Heart left ventricle (tissue), 16 donors: Measurements from ENCODE around the gene ERI3. TPM values are rescaled to one million over a fixed set of nuclear protein-coding genes. Genes with fewer than 3 reads are reported as not detected.

Source experiments
- ATAC-seq, 4 donors: fragments of 200-7000 bp; cut with Tn5 transposase; one replicate each; pipeline ENCODE4 v1.9.1; 2020 to 2022; ENCODE audit warnings: moderate library complexity in 4 of 4, mild to moderate bottlenecking in 3 of 4, moderate number of reproducible peaks in 1 of 4
- DNase-seq, 5 donors: peaks; one replicate each; pipeline ENCODE4 v3.0.0-alpha.2; 2020
- H3K27ac ChIP-seq, 12 donors: fragments of 200-600 bp; sonication (generic) in 4 of 12; one replicate each; pipeline versions ENCODE4 v1.5.0 to v1.8.0; 2016 to 2022; ENCODE audit warnings: mild to moderate bottlenecking in 2 of 12
- H3K27me3 ChIP-seq, 9 donors: fragments of 200-600 bp; sonication (generic) in 2 of 9; one replicate each; pipeline versions ENCODE4 v1.5.1 to v1.8.0; 2016 to 2022; ENCODE audit warnings: mild to moderate bottlenecking in 3 of 9
- H3K36me3 ChIP-seq, 9 donors: fragments of 200-600 bp; sonication (generic) in 2 of 9; one replicate each; pipeline versions ENCODE4 v1.5.0 to v1.8.0; 2018 to 2022; ENCODE audit warnings: mild to moderate bottlenecking in 2 of 9
- H3K4me1 ChIP-seq, 12 donors: fragments of 200-600 bp; sonication (generic) in 4 of 12; one replicate each; pipeline versions ENCODE4 v1.5.0 to v1.8.0; 2016 to 2022; ENCODE audit warnings: mild to moderate bottlenecking in 3 of 12
- H3K4me3 ChIP-seq, 12 donors: fragments of 200-600 bp; sonication (generic) in 4 of 12; one replicate each; pipeline versions ENCODE4 v1.5.0 to v1.8.0; 2017 to 2022; ENCODE audit warnings: mild to moderate bottlenecking in 9 of 12, moderate library complexity in 4 of 12
- H3K9me3 ChIP-seq, 12 donors: fragments of 200-600 bp; sonication (generic) in 4 of 12; one replicate each; pipeline versions ENCODE4 v1.5.0 to v1.8.0; 2016 to 2022; ENCODE audit warnings: mild to moderate bottlenecking in 1 of 12
- CTCF ChIP-seq, 12 donors: fragments of 200-600 bp; sonication (generic) in 4 of 12; IDR thresholded peaks; one replicate each; pipeline versions ENCODE4 v1.5.0 to v1.8.0; 2018 to 2022; ENCODE audit warnings: antibody characterized with exemption in 12 of 12, mild to moderate bottlenecking in 5 of 12
- POLR2A ChIP-seq, 2 donors: fragments of 450-650 bp; IDR thresholded peaks; one replicate each; pipeline ENCODE4 v1.6.1; 2017; ENCODE audit warnings: antibody characterized with exemption in 2 of 2, mild to moderate bottlenecking in 2 of 2, moderate library complexity in 2 of 2
- WGBS, 4 donors: extraction: QIAGEN DNeasy Blood & Tissue Kit in 2 of 4; methylation state at CpG; one replicate each; pipeline versions ENCODE4 v1.1.5 to v1.1.7; 2013 to 2018; 5-methylcytosine and 5-hydroxymethylcytosine counted together
- intact Hi-C, 10 donors: fragments of 100-400 bp; cut with DNase I; formaldehyde crosslinking; loops; one replicate each; pipeline versions ENCODE4 v1.11.1 to v1.14.2; 2022
- polyA plus RNA-seq, 2 donors: library from polyadenylated mRNA; stranded (reverse); fragments of 200-250 nt; gene quantifications; one replicate each; pipeline ENCODE4 v1.2.3, GENCODE V29; 2013
- total RNA-seq, 9 donors: library from RNA; depleted of rRNA in 2 of 9; stranded (reverse); fragments of >200 nt in 2 of 9; fragmentation: NEBNext Ultra II Directional in 3 of 9; extraction: Animal tissue kit (Norgen Biotek cat#: 25700) in 3 of 9; gene quantifications; one replicate each; pipeline versions ENCODE4 v1.1.0 to v1.2.4, GENCODE V29; 2016 to 2023
- donor health status: ischemic (EF 13 %, LVEDD 7.1; RV severe dilation, severe dysfunction).
- donor health status: healthy with polysubstance abuse.
- donor health status: DM: no; HTN: yes; CAD: no.
- donor health status: DM: no; HTN: no; CAD: no.
- donor health status: ischemic (EF 25% LVEDD 6.9; RV normal size, moderate dysfunction).
- donor health status: ischemic (EF 25% LVEDD 5.7; RV mildly dilated, moderate dysfunction).
- donor health status: healthy.
- donor health status: DM: yes; HTN: yes; CAD: no.
- donor health status: ischemic (EF 35%, LVEDD 5.7; RV mildly dilated, moderate dysfunction).
- donor health status: nonischemic (EF 11% LVEDD 7.7; RV severe dilation, severe dysfunction).
- donor health status: DM: yes; HTN: yes; CAD: no.
- donor health status: PGD.
- donor health status: ischemic (EF 29% LVEDD 5.4; RV normal size, mild dysfunction).
- donor health status: nonischemic (EF 23%, LVEDD 6.1; RV moderate dilation, normal function).

ERI3 gene
- total and polyA plus RNA-seq, 11 donors = 29.8 to 68.9 (median 48.0) TPM

GRCh38 chr1:44346184-44346583 is 8.9 kb downstream of the ERI3 start:
- H3K4me1 ChIP-seq = peaks cover 0 to 21% (median 0%) of the 10 kb centered on the region in 12 donors
- no peak overlapping the region for H3K27ac ChIP-seq
- no peaks in the 10 kb centered on the region for H3K27me3 ChIP-seq
- 74 to 89% (median 83%) methylated on average over 2 of the region's 2 CpGs for WGBS, 4 donors
- H3K4me3 ChIP-seq = no peak overlapping the region
- ATAC-seq = no peak
- DNase-seq = no peak
- TF ChIP-seq CTCF (IDR thresholded peaks at IDR 0.05) (no peak), POLR2A (IDR thresholded peaks at IDR 0.05) (no peak)
- intact Hi-C loops = no loop called here
- H3K9me3 ChIP-seq = no peaks in the 10 kb centered on the region
- H3K36me3 ChIP-seq = peaks cover 0 to 4% (median 0%) of the 10 kb centered on the region in 9 donors

- Histone ChIP-seq H3K27me3 (no peaks in the 10 kb centered on the region), H3K36me3 (peaks cover 0 to 4% (median 0%) of the 10 kb centered on the region in 9 donors), H3K4me1 (peaks cover 0 to 21% (median 0%) of the 10 kb centered on the region in 12 donors), H3K27ac (no peak overlapping the region), H3K9me3 (no peaks in the 10 kb centered on the region), H3K4me3 (no peak overlapping the region)
- DNase-seq (no peak), ATAC-seq (no peak)
- TF ChIP-seq CTCF (IDR thresholded peaks at IDR 0.05) = no peak
- TF ChIP-seq POLR2A (IDR thresholded peaks at IDR 0.05) = no peak
- intact Hi-C loops = no loop called here
Measured at GRCh38 chr1:44345187-44345775, 9.8 kb downstream of the ERI3 start.

- 83 to 85% (median 83%) methylated on average over 4 of the region's 4 CpGs for whole genome bisulfite sequencing, 4 donors
- H3K9me3 ChIP-seq = no peaks in the 10 kb centered on the region
- H3K4me1 ChIP-seq = no peaks in the 10 kb centered on the region
- intact Hi-C loops = no loop called here
- H3K27me3 ChIP-seq = no peaks in the 10 kb centered on the region
- DNase-seq = no peak
- no peak overlapping the region for H3K27ac ChIP-seq
- H3K36me3 ChIP-seq = peaks cover 2 to 44% (median 38%) of the 10 kb centered on the region in 9 donors
- ATAC-seq = no peak
- H3K4me3 ChIP-seq = no peak overlapping the region
- TF ChIP-seq POLR2A (IDR thresholded peaks at IDR 0.05) (no peak), CTCF (IDR thresholded peaks at IDR 0.05) (no peak)
Measured at GRCh38 chr1:44339731-44340130, 15.3 kb downstream of the ERI3 start.

- no peaks in the 10 kb centered on the region for H3K27me3 ChIP-seq
- H3K27ac ChIP-seq = no peak overlapping the region
- DNase-seq (no peak), ATAC-seq (no peak)
- H3K4me1 ChIP-seq = no peaks in the 10 kb centered on the region
- no peak overlapping the region for H3K4me3 ChIP-seq
- WGBS, 4 donors = 86 to 95% (median 93%) methylated on average over 2 of the region's 2 CpGs
- TF ChIP-seq POLR2A (IDR thresholded peaks at IDR 0.05) = no peak
- peaks cover 2 to 57% (median 49%) of the 10 kb centered on the region in 9 donors for H3K36me3 ChIP-seq
- intact Hi-C loops = no loop called here
- H3K9me3 ChIP-seq = no peaks in the 10 kb centered on the region
Measured at GRCh38 chr1:44338136-44338535, 16.9 kb downstream of the ERI3 start.

GRCh38 chr1:44336668-44337067 is 18.4 kb downstream of the ERI3 start:
- H3K4me1 ChIP-seq = no peaks in the 10 kb centered on the region
- H3K9me3 ChIP-seq = no peaks in the 10 kb centered on the region
- intact Hi-C loops = no loop called here
- ATAC-seq = no peak
- H3K4me3 ChIP-seq = no peak overlapping the region
- WGBS, 4 donors = 79 to 89% (median 87%) methylated on average over 3 of the region's 3 CpGs
- TF ChIP-seq CTCF (IDR thresholded peaks at IDR 0.05) (no peak), POLR2A (IDR thresholded peaks at IDR 0.05) (no peak)
- peaks cover 2 to 68% (median 55%) of the 10 kb centered on the region in 9 donors for H3K36me3 ChIP-seq
- DNase-seq = no peak
- no peaks in the 10 kb centered on the region for H3K27me3 ChIP-seq
- H3K27ac ChIP-seq = no peak overlapping the region
